IPS-20b (cell line): ENCODE data around the gene PLCG2.

Experiments used
- H3K27ac ChIP-seq: one replicate; pipeline ENCODE4 v1.5.1; 2013; ENCODE audit warnings: low read length
- H3K27me3 ChIP-seq: 2 replicates; pipeline ENCODE4 v1.6.1; 2013; ENCODE audit warnings: mild to moderate bottlenecking, low read length, inconsistent platforms; ENCODE audit not compliant: insufficient read depth
- H3K36me3 ChIP-seq: 2 replicates; pipeline ENCODE4 v1.6.1; 2013; ENCODE audit warnings: low read depth, mild to moderate bottlenecking, inconsistent platforms, low read length, moderate library complexity; ENCODE audit not compliant: insufficient read depth
- H3K4me1 ChIP-seq: 2 replicates; pipeline ENCODE4 v1.6.1; 2013; ENCODE audit warnings: mild to moderate bottlenecking, control low read depth, inconsistent platforms, low read length, moderate library complexity; ENCODE audit not compliant: insufficient read depth
- H3K4me3 ChIP-seq: 2 replicates; pipeline ENCODE4 v1.5.1; 2013; ENCODE audit warnings: mild to moderate bottlenecking, low read length, inconsistent platforms
- H3K9ac ChIP-seq: 2 replicates; pipeline ENCODE4 v1.6.1; 2013; ENCODE audit warnings: low read depth, mild to moderate bottlenecking, inconsistent platforms, low read length, moderate library complexity
- H3K9me3 ChIP-seq: 2 replicates; pipeline ENCODE4 v1.6.1; 2013; ENCODE audit warnings: mild to moderate bottlenecking, low read depth, low read length, inconsistent platforms; ENCODE audit not compliant: insufficient read depth

The PLCG2 gene

DNA sequence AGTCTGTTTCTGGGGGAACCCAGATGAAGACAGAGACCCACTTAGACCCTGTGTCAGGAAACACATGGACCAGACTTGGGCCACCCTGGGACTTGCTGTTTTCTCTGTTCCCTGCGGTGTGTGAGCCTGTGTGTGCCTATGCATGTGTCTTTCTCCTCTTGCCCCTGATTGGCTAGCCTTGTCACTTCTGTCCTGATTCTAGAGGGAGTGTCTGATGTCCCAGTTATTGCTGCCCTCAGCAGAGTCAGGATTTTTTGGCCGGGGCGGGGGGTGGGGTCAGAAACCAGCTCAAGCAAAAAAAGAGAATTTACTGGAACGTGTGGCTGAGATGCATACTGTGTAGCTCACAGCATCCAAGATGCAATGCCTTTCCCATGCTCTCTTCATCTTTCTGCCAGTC lies 30.5 kb downstream of the PLCG2 start:
- Histone ChIP-seq H3K9ac (no peak overlapping the region), H3K4me3 (no peak overlapping the region), H3K27ac (no peak overlapping the region), H3K4me1 (no peaks in the 10 kb centered on the region), H3K27me3 (no peaks in the 10 kb centered on the region), H3K36me3 (no peaks in the 10 kb centered on the region), H3K9me3 (no peaks in the 10 kb centered on the region)

DNA sequence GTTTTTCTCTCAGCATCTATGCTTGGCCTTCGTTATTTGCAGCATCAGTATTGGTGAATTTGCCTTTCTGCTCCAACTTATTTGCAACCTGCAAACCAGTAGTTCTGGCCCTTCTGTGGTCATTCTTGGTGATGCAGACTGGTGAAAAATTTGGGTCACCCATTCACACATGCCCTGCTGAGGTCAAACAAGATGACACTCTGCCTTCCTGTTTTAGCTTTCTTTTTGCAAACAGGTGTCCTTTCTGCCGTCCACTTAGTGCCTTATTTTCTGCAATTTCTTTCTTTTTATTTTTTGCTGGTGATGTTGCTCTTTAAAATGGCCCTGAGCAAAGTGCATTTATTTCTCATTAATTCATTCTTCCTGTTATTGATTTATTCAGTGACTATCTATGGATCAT lies 31.3 kb downstream of the PLCG2 start:
- Histone ChIP-seq H3K9ac (no peak overlapping the region), H3K4me3 (no peak overlapping the region), H3K27me3 (no peaks in the 10 kb centered on the region), H3K27ac (no peak overlapping the region), H3K4me1 (peaks cover 3% of the 10 kb centered on the region; the same call in 1 of the 2 replicates), H3K36me3 (no peaks in the 10 kb centered on the region), H3K9me3 (no peaks in the 10 kb centered on the region)

DNA sequence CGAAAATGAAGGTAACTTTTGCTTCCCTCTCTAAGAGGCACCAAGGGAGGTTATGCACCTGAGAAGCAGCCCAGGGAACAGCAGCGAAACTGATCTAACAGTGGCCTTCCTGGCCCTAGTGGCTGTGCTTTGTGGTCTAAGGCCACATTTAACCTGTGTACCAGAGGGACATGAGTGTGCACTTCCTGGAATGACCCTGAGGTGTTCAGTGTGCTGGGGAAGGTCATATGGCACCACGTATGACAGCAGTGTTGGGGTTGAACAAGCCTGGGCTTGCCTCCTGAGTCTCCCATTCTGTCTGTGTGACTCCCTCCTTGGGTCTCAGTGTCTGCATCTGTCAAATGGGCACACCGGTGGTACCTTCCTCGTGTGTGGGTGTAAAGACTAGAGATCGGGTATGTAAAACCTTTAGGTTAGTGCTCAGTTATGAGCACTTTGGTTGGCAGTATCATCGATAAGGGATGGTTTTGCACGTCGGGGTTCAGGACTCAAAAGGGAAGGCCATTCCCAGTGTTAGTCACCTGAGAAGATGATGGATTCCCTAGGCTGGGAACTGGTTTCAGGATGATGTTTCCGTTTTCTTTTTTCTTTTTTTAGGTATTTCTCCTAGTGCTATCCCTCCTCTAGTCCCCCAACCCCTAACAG lies 31.9 kb downstream of the PLCG2 start:
- no peak overlapping the region for H3K4me3 ChIP-seq
- no peaks in the 10 kb centered on the region for H3K27me3 ChIP-seq
- H3K27ac ChIP-seq: no peak overlapping the region
- no peaks in the 10 kb centered on the region for H3K36me3 ChIP-seq
- no peaks in the 10 kb centered on the region for H3K9me3 ChIP-seq
- peaks cover 5% of the 10 kb centered on the region; the same call in 1 of the 2 replicates for H3K4me1 ChIP-seq
- H3K9ac ChIP-seq: no peak overlapping the region

DNA sequence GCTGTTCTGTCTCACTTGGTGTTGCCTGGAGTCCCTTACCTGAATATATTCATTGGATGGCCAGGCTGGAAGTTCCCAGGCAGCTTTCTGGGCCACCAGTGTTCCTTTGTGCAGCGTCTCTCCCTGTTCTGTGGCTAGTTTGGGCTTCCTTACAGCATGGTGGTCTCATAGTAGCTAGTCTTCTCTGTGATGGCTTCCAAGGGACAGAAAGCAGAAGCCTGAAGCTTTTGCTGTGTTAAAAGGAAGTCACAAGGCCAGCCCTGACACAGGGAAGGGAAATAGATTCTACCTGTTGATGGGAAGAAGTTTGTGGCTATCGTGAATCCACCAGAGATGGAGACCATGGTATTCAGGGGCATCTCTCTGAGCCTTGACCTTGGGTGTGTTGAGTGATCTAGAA lies 34.6 kb downstream of the PLCG2 start:
- Histone ChIP-seq H3K36me3 (no peaks in the 10 kb centered on the region), H3K4me1 (peaks cover 9% of the 10 kb centered on the region; the same call in 1 of the 2 replicates), H3K9me3 (no peaks in the 10 kb centered on the region; the same call in 1 of the 2 replicates), H3K27me3 (no peaks in the 10 kb centered on the region), H3K4me3 (no peak overlapping the region), H3K27ac (no peak overlapping the region), H3K9ac (no peak overlapping the region)

DNA sequence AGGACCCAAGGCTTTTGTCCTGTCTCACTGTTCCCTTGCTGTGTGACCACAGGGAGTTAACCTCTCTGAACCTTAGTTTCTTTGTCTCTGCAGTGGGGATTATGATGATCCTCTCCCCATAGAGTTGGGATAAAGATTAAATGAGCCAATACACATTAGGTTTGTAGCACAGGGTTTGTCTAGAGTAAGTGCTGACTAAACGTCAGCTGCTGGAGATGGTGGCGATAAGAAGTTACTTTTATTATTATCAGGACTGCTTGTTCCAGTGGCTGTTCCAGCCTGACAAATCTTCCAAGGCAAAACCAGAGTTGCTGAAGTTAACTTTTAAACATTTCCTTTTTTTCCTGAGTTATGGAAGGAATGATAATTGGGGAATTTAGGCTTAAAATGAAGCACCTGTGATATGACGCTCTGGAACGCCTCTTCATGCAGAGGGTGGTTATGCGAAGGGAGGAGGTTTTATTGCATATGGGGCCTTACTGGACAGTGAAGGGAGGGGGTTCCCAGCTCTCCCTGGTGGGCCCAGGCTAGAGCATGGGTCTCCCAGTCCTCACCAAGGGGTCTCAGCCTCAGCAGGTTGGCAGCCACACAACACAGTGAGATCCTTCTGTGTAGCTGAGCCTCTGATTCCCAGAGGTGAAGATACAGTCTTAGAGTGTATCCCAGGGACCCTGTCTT lies 35.8 kb downstream of the PLCG2 start:
- Histone ChIP-seq H3K36me3 (no peaks in the 10 kb centered on the region), H3K9me3 (no peaks in the 10 kb centered on the region; the same call in 1 of the 2 replicates), H3K4me3 (no peak overlapping the region), H3K27me3 (no peaks in the 10 kb centered on the region), H3K9ac (peak overlapping the region; percentile 11; the same call in 1 of the 2 replicates), H3K4me1 (peaks cover 12% of the 10 kb centered on the region; the same call in 1 of the 2 replicates), H3K27ac (no peak overlapping the region)

DNA sequence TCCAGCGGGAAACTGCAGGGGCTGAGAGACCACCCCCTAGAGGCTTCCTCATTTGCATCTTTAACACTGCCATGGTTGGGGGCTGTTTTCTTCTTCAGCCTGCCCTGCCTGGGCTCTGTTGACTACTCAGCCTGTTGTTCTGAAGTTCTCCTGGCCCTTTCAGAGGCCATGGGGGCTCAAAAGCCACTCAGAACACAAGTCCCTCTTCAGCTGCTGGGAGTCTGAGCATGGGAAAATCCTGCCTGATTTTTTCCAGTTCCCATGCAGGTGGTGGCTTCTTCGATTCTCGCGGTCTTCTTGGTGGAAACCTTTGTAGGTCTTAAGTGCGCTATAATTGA lies 36.3 kb downstream of the PLCG2 start:
- Histone ChIP-seq H3K9ac (no peak overlapping the region; the same call in 1 of the 2 replicates), H3K27me3 (no peaks in the 10 kb centered on the region), H3K4me3 (no peak overlapping the region), H3K27ac (no peak overlapping the region), H3K36me3 (no peaks in the 10 kb centered on the region), H3K4me1 (peaks cover 12% of the 10 kb centered on the region; the same call in 1 of the 2 replicates), H3K9me3 (no peaks in the 10 kb centered on the region; the same call in 1 of the 2 replicates)

DNA sequence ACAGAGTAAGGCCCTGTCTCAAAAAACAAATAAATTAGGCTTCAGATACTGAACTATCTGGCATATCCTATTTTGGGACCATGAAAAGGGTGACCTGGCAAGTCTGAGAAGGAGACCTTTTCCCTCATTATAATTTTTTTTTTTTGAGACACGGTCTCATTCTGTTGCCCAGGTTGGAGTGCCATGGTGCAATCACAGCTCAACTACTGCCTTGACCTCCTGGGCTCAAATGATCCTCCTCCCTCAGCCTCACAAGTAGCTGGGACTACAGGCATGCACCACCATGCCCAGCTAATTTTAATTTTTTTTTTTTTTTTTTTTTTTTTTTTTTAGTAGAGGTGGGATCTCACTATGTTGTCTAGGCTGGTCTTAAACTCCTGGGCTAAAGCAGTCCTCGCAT lies 37.3 kb downstream of the PLCG2 start:
- H3K27ac ChIP-seq: no peak overlapping the region
- H3K4me1 ChIP-seq: peaks cover 14% of the 10 kb centered on the region; the same call in 1 of the 2 replicates

DNA sequence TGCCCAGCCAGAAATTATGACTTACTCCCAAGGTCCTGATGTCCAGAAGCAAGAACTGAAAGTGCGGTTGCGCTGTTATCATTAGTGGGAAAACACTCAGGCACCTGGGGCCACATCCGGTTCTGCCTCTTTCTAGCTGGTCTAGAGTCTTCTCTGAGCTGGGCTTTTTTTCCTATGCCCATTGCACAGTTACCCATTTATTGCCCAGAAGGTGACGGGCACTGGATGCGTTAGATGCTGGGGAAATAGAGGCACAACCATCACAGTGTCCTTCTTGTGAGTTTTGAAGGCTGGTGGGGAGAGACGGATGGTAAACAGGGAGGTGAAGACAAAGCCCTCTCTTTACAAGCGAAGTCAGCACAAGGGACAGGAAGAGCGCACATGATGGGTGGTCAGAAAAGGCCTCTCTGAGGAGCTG lies 37.7 kb downstream of the PLCG2 start:
- no peaks in the 10 kb centered on the region for H3K36me3 ChIP-seq
- no peaks in the 10 kb centered on the region; the same call in 1 of the 2 replicates for H3K9me3 ChIP-seq
- no peak overlapping the region for H3K27ac ChIP-seq
- no peak overlapping the region for H3K4me3 ChIP-seq
- peaks cover 19% of the 10 kb centered on the region; the same call in 1 of the 2 replicates for H3K4me1 ChIP-seq
- no peaks in the 10 kb centered on the region for H3K27me3 ChIP-seq
- no peak overlapping the region for H3K9ac ChIP-seq

More for the DNA sequence above, 37.3 kb downstream of the PLCG2 start:
- no peaks in the 10 kb centered on the region for H3K27me3 ChIP-seq
- H3K4me3 ChIP-seq: no peak overlapping the region
- no peaks in the 10 kb centered on the region for H3K36me3 ChIP-seq
- no peak overlapping the region for H3K9ac ChIP-seq
- no peaks in the 10 kb centered on the region; the same call in 1 of the 2 replicates for H3K9me3 ChIP-seq

DNA sequence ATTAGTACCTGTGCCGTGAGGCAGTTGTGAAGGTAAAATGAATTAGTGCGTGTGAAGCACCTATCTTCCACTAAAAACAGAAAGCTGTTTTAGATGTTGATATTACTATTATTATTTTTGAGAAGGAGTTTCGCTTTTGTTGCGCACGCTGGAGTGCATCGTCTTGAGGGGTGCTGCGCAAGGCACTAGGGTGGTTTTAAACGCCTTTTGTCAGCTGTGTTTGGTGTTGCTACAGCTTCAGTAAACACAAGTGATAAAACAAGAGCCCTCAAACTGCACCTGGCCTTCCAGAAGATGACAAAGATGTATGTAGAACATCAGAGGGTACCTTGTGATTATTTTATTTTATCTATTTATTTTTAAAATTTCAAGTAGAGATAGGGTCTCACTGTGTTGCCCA lies 38.2 kb downstream of the PLCG2 start:
- Histone ChIP-seq H3K27me3 (no peaks in the 10 kb centered on the region), H3K9ac (no peak overlapping the region), H3K36me3 (no peaks in the 10 kb centered on the region), H3K4me3 (no peak overlapping the region), H3K4me1 (peaks cover 22% of the 10 kb centered on the region; the same call in 1 of the 2 replicates), H3K9me3 (no peaks in the 10 kb centered on the region; the same call in 1 of the 2 replicates), H3K27ac (no peak overlapping the region)

DNA sequence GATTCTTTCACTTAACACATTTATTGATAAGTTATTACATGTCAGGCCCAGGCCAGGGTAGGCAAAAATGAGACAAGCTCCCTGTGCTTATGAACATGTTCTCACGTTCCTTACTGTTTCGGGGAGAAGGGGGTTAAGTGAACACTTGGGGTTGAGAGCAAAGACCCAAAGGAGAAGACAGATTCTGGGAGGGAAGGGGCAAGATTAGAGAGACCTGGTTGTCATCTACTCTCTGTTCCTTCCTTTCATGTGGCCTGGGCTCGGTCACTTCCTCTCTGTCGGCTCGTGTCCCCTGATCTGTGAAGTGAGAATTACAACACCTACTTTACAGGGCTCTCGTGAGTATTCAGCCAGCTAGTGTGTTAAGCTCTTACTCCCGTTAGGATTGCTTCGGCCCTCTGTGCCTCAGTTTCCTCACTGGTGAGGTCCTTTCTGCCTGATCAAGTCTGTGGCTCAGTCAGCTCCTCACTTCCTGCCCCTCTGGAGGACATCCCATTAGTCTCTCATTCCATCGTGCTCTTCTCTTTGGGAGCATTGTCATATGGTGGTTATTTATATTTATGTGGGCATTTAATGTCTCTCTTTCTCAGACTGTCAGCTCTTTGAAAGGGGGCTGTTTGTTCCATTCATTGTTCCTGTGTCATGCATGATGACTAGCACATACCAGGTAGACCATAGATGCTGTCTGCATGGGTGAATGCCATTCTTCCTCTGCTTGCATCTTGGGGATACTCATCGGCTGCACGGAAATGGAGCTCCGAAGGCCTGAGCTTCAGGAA lies 38.9 kb downstream of the PLCG2 start:
- Histone ChIP-seq H3K4me3 (no peak overlapping the region), H3K9ac (no peak overlapping the region), H3K4me1 (peaks cover 25% of the 10 kb centered on the region; the same call in 1 of the 2 replicates), H3K36me3 (no peaks in the 10 kb centered on the region), H3K27me3 (no peaks in the 10 kb centered on the region), H3K9me3 (no peaks in the 10 kb centered on the region; the same call in 1 of the 2 replicates), H3K27ac (no peak overlapping the region)

DNA sequence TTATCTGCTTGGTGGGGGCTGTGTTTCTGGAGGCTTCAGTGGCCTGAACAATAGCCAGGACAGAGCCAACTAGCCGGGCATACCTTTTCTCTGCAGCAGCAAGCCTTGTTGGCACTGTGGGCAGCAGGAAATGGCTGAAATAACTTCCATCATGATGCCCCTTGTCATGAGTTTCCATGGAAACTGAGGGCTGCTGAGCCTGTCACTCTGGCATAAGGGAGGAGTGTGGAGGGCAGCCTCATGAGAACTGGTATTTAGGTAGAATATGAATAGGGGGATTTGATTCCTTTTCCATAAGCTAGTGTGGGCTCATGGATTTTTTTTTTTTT lies 39.4 kb downstream of the PLCG2 start:
- Histone ChIP-seq H3K36me3 (no peaks in the 10 kb centered on the region), H3K9ac (no peak overlapping the region), H3K27me3 (no peaks in the 10 kb centered on the region), H3K27ac (no peak overlapping the region), H3K4me1 (peaks cover 27% of the 10 kb centered on the region; the same call in 1 of the 2 replicates), H3K9me3 (no peaks in the 10 kb centered on the region; the same call in 1 of the 2 replicates), H3K4me3 (no peak overlapping the region)
